ENCODE results near the gene USP34.

Gene USP34

GRCh38 chr2:61291851-61292575 lies 178.9 kb downstream of the USP34 start:
- no peak for DNase-seq

- no peak for DNase-seq
These were observed 182.6 kb downstream of the USP34 start for GRCh38 chr2:61288070-61288841.

- DNase-seq: no peak
These were observed 183.6 kb downstream of the USP34 start for GRCh38 chr2:61287254-61287653.

GRCh38 chr2:61283443-61284160 lies 187.3 kb downstream of the USP34 start:
- DNase-seq: no peak

DNA sequence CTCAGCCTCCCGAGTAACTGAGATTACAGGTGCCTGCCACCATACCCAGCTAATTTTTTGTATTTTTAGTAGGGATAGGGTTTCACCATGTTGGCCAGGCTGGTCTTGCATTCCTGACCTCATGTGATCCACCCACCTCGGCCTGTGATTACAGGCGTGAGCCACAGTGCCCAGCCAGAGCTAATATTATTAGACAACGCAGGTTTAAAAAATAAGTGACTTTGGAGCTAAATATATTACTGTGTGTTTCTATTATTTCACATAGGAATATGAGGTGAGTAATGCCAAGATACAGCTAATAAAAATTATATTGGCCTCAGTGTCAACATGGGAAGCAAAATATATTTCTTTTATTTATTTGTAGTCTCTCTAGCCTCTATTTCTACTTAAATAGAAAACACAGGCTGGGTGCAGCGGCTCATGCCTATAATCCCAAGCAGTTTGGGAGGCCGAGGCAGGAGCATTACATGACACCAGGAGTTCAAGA lies 188.7 kb downstream of the USP34 start:
- no peak for DNase-seq

DNA sequence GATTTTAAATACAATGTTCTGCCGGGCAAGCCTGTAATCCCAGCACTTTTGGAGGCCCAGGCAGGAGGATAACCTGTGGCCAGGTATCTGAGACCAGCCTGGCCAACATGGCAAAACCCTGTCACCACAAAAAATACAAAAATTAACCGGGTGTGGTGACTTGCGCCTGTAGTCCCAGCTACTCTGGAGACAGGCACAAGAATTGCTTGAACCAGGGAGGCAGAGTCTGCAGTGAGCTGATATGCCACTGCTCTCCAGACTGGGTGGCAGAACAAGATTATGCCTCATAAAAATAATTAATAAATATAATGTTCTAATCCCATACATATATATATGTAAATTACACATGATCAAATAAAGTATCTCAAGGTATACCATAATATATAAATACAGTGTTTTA lies 189.6 kb downstream of the USP34 start:
- no peak for DNase-seq

DNA sequence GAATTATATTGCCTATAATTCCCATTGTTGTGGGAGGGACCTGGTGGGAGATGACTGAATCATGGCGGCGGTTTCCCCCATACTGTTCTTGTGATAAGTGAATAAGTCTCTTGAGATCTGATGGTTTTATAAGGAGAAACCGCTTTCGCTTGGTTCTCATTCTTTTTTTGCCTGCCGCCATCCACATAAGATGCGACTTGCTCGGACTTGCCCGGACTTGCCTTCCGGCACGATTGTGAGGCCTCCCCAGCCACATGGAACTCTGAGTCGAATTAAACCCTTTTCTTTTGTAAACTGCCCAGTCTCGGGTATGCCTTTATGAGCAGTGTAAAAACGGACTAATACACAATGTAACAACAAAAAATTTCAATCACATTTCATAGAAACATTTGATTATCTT lies 193.1 kb downstream of the USP34 start:
- DNase-seq: peak; percentile 18

GRCh38 chr2:61275575-61276184 lies 195.2 kb downstream of the USP34 start:
- DNase-seq: no peak

DNA sequence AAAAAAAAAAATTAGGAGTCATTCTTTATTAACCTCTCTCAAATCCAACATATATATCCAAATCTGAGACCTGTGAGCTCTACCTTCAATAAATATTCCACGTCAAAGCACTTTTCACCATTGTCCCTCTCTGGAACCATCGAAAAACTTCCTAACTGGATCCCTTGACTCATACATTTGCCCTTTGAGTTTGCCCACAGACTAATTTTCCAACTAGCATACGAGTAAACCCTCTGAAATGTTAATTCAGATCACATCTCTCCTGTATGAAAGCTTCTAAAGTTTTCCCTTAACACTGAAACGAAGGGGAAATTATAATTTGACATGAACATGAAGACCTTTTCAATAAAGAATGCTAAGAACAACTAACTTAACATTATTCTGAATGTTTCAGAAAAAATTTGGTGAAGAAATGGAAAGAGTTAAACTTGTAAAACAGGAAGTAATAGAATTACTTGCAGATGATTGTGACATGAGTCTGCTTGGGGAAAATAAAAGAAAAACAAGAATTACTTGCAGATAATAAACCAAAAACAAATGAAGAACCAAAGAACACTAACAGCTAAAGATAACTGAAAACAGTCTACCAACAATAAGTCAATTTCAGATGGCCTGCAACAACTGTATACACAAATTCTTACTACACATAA lies 198.3 kb downstream of the USP34 start:
- DNase-seq: no peak

- no peak for DNase-seq
These were observed 202.6 kb downstream of the USP34 start for GRCh38 chr2:61268249-61268648.

DNA sequence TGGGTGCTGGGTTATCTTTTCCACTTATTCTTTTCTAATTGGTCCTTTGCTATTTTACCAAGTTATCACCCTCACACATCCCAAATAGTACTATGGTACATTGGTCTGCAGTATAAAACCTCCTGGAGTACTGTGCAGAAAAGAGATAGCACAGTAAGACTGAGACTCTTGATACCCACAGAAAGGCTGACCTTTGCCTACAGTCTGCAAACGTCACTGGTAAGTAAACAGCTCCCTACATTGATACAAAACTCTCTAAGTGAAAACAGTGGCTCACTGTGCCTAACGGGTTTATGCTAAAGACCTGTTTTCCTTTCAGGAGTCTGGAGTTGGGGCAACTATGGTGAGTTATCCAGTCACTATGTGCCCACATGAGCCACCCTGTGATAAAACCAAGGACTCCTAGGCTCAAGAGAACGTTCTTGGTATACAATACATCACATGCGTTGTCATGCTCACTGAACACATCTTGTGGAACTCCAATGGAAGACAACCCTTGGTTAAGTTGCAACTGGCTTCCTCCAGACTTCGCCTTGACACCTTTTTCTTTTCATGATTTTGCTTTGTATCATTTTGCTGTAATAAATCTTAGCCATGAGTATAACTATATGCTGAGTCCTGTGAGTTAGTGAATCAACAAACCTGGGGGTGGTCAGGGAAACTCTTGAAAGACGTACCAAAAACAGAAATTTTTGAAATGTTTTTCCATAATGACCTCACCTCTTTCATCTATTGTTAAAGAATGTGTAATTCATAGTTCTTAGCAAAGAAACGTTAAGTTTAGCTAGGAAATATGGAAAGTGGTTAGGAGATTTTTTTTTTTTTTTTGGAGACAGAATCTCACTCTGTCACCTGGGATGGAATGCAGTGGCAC lies 204.0 kb downstream of the USP34 start:
- DNase-seq: no peak

DNA sequence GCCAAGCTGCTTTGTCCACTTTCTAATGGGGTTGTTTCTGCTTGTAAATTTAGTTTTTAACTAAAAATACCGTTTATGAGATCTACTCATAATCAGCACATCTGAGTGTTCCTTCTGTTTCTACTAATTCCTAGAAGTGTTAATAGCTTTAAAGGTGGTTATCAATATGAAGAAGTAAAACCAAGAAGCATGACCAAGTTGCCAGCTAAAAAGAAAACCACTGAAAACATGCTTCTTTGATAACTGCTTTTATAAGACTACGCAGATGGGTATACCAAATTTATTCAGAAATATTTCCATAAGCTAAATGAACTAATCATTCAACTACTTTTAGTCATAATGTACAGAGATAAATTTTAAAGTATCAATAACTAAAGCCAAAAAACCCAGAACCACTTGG lies 207.1 kb downstream of the USP34 start:
- no peak for DNase-seq

DNA sequence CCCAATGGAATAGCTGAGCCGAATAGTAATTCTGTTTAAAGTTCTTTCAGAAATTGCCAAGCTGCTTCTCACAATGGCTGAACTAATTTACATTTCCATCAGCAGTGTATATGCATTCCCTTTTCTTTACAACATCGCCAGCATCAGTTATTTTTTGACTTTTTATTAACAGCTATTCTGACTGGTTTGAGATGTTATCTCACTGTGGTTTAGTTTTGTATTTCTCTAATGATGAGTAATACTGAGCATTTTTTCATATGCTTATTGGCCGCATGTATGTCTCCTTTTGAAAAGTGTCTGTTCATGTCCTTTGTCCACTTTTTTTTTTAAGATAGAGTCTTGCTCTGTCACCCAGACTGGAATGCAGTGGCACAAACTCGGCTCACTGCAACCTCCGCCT lies 208.2 kb downstream of the USP34 start:
- DNase-seq: no peak

GRCh38 chr2:61257446-61257845 lies 213.4 kb downstream of the USP34 start:
- DNase-seq: no peak

DNA sequence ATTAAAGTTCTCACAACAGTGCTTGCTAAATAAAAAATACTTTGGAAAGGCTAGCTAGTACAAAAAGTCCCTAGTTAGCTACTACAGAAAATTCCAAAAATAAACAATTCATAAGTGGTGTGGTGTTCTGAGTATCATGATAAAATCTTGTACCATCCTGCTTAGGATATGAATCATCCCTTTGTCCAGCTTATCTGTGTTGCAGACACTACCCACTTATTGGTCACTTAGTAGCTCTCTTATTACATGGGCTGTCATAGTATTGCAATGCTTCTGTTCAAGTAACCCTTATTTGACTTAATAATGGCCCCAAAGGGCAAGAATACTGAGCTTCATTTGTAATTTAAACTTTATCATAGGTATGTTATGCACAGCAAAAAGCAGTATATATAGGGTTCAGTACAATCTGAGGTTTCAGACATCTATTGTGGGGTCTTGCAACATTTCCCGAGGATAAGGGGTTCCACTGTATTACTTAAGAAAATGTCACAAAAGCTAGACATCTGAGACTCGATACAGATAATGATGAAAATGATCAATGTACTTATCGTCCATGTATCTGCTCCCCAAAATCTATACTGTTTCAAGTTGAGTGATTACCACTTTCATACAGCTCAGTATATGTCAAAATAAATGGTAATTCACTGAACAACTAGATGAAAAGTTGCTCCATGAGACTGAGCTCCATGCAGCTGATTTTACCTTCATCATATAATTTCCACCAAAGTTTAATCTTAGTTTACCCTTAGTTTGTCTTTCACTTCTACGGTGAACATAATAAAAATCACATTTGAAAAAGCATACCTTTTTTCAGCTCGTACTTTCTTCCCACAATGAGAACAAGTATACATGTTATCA lies 215.1 kb downstream of the USP34 start:
- no peak for DNase-seq

GRCh38 chr2:61254536-61254935 lies 216.4 kb downstream of the USP34 start:
- no peak for DNase-seq

DNA sequence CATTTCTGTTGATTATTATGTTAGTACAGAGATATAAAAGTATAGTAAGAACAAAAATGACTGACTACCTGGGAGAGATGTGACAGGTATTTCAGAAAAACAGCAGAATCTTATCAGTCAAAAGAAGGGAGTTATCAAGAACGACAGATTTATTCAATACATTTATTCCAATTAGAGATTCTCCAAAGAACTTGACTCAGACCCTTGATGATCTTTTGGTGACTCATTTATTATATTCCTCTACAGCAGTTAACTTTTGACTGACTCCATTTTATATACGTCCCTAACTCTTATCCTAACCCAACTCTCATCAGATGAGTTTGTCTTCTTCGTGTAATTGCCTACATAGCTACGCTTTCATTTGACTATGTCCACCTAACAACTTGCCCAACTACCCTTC lies 217.8 kb downstream of the USP34 start:
- DNase-seq: no peak

GRCh38 chr2:61252031-61252430 lies 218.9 kb downstream of the USP34 start:
- no peak for DNase-seq

- DNase-seq: no peak
These were observed 221.3 kb downstream of the USP34 start for GRCh38 chr2:61249521-61250071.

DNA sequence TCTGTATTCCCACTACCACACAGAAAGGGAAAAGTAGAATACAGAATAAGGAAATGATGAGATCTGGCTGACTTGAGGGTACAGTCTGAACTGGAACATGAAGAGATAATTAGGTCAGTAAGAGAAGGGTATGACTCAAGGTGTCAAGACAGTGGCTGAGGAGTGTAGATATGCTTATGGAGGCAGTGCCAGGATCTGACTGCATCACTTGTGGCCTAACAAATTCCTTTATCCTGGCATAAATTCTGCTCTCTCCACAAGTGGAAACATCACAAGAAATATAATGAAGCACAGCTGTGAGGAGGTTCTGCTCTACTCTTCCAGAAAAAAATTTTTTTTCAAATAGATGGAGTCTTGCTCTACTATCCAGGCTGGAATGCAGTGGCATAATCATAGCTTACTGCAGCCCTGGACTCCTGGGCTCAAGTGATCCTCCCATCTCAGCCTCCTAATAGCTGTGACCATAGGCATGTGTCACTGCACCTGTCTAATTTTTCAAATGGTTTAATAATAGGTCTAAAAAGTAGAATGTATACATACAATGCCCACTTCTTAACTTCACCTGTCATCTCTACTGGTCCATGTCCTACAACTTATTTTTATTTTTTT lies 223.6 kb downstream of the USP34 start:
- no peak for DNase-seq
